ENCODE measurements around the gene STAT4.

The STAT4 gene

GRCh38 chr2:191167766-191168165 is 17.0 kb upstream of the STAT4 start:
- Mint-ChIP-seq H3K36me3 (ENCODE audit: low read depth) (no peaks in the 10 kb centered on the region), H3K4me1 (ENCODE audit: low read depth) (no peaks in the 10 kb centered on the region), H3K9me3 (no peaks in the 10 kb centered on the region), H3K27me3 (no peaks in the 10 kb centered on the region), H3K4me3 (no peak overlapping the region), H3K27ac (no peak overlapping the region)
- intact Hi-C loops (cut with micrococcal nuclease), result no loop called here

GRCh38 chr2:191166756-191167445 is 16.1 kb upstream of the STAT4 start:
- H3K4me1 Mint-ChIP-seq (ENCODE audit: low read depth), result no peaks in the 10 kb centered on the region
- H3K27me3 Mint-ChIP-seq, result no peaks in the 10 kb centered on the region
- H3K27ac Mint-ChIP-seq, result no peak overlapping the region
- H3K4me3 Mint-ChIP-seq, result no peak overlapping the region
- no peaks in the 10 kb centered on the region for H3K9me3 Mint-ChIP-seq
- no peaks in the 10 kb centered on the region for H3K36me3 Mint-ChIP-seq (ENCODE audit: low read depth)
- intact Hi-C loops (cut with micrococcal nuclease), result no loop called here

GRCh38 chr2:191166111-191166755 is 15.4 kb upstream of the STAT4 start:
- Mint-ChIP-seq H3K4me1 (ENCODE audit: low read depth) (no peaks in the 10 kb centered on the region), H3K4me3 (no peak overlapping the region), H3K27me3 (no peaks in the 10 kb centered on the region), H3K9me3 (no peaks in the 10 kb centered on the region), H3K27ac (no peak overlapping the region), H3K36me3 (ENCODE audit: low read depth) (no peaks in the 10 kb centered on the region)
- intact Hi-C loops (cut with micrococcal nuclease), result no loop called here

GRCh38 chr2:191165176-191165643 is 14.4 kb upstream of the STAT4 start:
- Mint-ChIP-seq H3K4me3 (no peak overlapping the region), H3K36me3 (ENCODE audit: low read depth) (no peaks in the 10 kb centered on the region), H3K9me3 (no peaks in the 10 kb centered on the region), H3K27ac (no peak overlapping the region), H3K4me1 (ENCODE audit: low read depth) (no peaks in the 10 kb centered on the region), H3K27me3 (no peaks in the 10 kb centered on the region)
- intact Hi-C loops (cut with micrococcal nuclease), result loop anchor here (1.0 to 2.0 kb wide), 2 partner anchors 336 to 356 kb away; no protein-coding TSS in a partner anchor

- Mint-ChIP-seq H3K4me1 (ENCODE audit: low read depth) (peaks cover 6% of the 10 kb centered on the region), H3K27ac (no peak overlapping the region), H3K36me3 (ENCODE audit: low read depth) (no peaks in the 10 kb centered on the region), H3K27me3 (no peaks in the 10 kb centered on the region), H3K4me3 (no peak overlapping the region), H3K9me3 (no peaks in the 10 kb centered on the region)
- intact Hi-C loops (cut with micrococcal nuclease), result no loop called here
Observed at GRCh38 chr2:191158747-191159146, 8.0 kb upstream of the STAT4 start.

- intact Hi-C loops (cut with micrococcal nuclease), result no loop called here
- Mint-ChIP-seq H3K4me1 (ENCODE audit: low read depth) (peaks cover 6% of the 10 kb centered on the region), H3K27me3 (no peaks in the 10 kb centered on the region), H3K4me3 (no peak overlapping the region), H3K9me3 (no peaks in the 10 kb centered on the region), H3K36me3 (ENCODE audit: low read depth) (no peaks in the 10 kb centered on the region), H3K27ac (no peak overlapping the region)
Observed at GRCh38 chr2:191158193-191158592, 7.4 kb upstream of the STAT4 start.

GRCh38 chr2:191155608-191156071 is 4.8 kb upstream of the STAT4 start:
- intact Hi-C loops (cut with micrococcal nuclease), result loop anchor here (2.0 kb wide), 1 partner anchor 375 kb away; no protein-coding TSS in a partner anchor
- H3K4me3 Mint-ChIP-seq, result no peak overlapping the region
- H3K4me1 Mint-ChIP-seq (ENCODE audit: low read depth), result peaks cover 23% of the 10 kb centered on the region
- no peaks in the 10 kb centered on the region for H3K27me3 Mint-ChIP-seq
- no peak overlapping the region for H3K27ac Mint-ChIP-seq
- H3K9me3 Mint-ChIP-seq, result no peaks in the 10 kb centered on the region
- H3K36me3 Mint-ChIP-seq (ENCODE audit: low read depth), result no peaks in the 10 kb centered on the region

- H3K4me1 Mint-ChIP-seq (ENCODE audit: low read depth), result peaks cover 29% of the 10 kb centered on the region
- intact Hi-C loops (cut with micrococcal nuclease), result loop anchor here (2.0 kb wide), 2 partner anchors 101 to 373 kb away; no protein-coding TSS in a partner anchor
- H3K36me3 Mint-ChIP-seq (ENCODE audit: low read depth), result no peaks in the 10 kb centered on the region
- no peaks in the 10 kb centered on the region for H3K9me3 Mint-ChIP-seq
- H3K27me3 Mint-ChIP-seq, result peaks cover 6% of the 10 kb centered on the region
- H3K27ac Mint-ChIP-seq, result no peak overlapping the region
- H3K4me3 Mint-ChIP-seq, result no peak overlapping the region
Observed at GRCh38 chr2:191153716-191154115, 2.9 kb upstream of the STAT4 start.

GRCh38 chr2:191152482-191153240 is 1.9 kb upstream of the STAT4 start:
- Mint-ChIP-seq H3K4me1 (ENCODE audit: low read depth) (peaks cover 23% of the 10 kb centered on the region), H3K36me3 (ENCODE audit: low read depth) (no peaks in the 10 kb centered on the region), H3K4me3 (no peak overlapping the region), H3K9me3 (no peaks in the 10 kb centered on the region), H3K27me3 (peaks cover 6% of the 10 kb centered on the region), H3K27ac (no peak overlapping the region)
- intact Hi-C loops (cut with micrococcal nuclease), result loop anchor here (2.0 kb wide), 1 partner anchor 100 kb away; no protein-coding TSS in a partner anchor

GRCh38 chr2:191151331-191151730 is 537 bp upstream of the STAT4 start:
- H3K4me3 Mint-ChIP-seq, result peak overlapping the region; percentile 78
- peaks cover 23% of the 10 kb centered on the region for H3K4me1 Mint-ChIP-seq (ENCODE audit: low read depth)
- no peaks in the 10 kb centered on the region for H3K36me3 Mint-ChIP-seq (ENCODE audit: low read depth)
- H3K27ac Mint-ChIP-seq, result peak overlapping the region; percentile 70
- peaks cover 6% of the 10 kb centered on the region for H3K27me3 Mint-ChIP-seq
- intact Hi-C loops (cut with micrococcal nuclease), result no loop called here
- no peaks in the 10 kb centered on the region for H3K9me3 Mint-ChIP-seq

- intact Hi-C loops (cut with micrococcal nuclease), result no loop called here
- Mint-ChIP-seq H3K4me3 (peak overlapping the region; percentile 78), H3K27me3 (peaks cover 6% of the 10 kb centered on the region), H3K27ac (peak overlapping the region; percentile 70), H3K4me1 (ENCODE audit: low read depth) (peaks cover 23% of the 10 kb centered on the region), H3K9me3 (no peaks in the 10 kb centered on the region), H3K36me3 (ENCODE audit: low read depth) (no peaks in the 10 kb centered on the region)
Observed at GRCh38 chr2:191150230-191150599, 579 bp downstream of the STAT4 start.

- peaks cover 23% of the 10 kb centered on the region for H3K4me1 Mint-ChIP-seq (ENCODE audit: low read depth)
- H3K27me3 Mint-ChIP-seq, result peaks cover 6% of the 10 kb centered on the region
- no peaks in the 10 kb centered on the region for H3K9me3 Mint-ChIP-seq
- intact Hi-C loops (cut with micrococcal nuclease), result no loop called here
- H3K4me3 Mint-ChIP-seq, result no peak overlapping the region
- H3K27ac Mint-ChIP-seq, result no peak overlapping the region
- H3K36me3 Mint-ChIP-seq (ENCODE audit: low read depth), result no peaks in the 10 kb centered on the region
Observed at GRCh38 chr2:191149391-191149790, 1.4 kb downstream of the STAT4 start.

GRCh38 chr2:191148791-191149190 is 2.0 kb downstream of the STAT4 start:
- H3K27me3 Mint-ChIP-seq, result peaks cover 6% of the 10 kb centered on the region
- H3K9me3 Mint-ChIP-seq, result no peaks in the 10 kb centered on the region
- no peaks in the 10 kb centered on the region for H3K36me3 Mint-ChIP-seq (ENCODE audit: low read depth)
- no peak overlapping the region for H3K27ac Mint-ChIP-seq
- intact Hi-C loops (cut with micrococcal nuclease), result no loop called here
- no peak overlapping the region for H3K4me3 Mint-ChIP-seq
- H3K4me1 Mint-ChIP-seq (ENCODE audit: low read depth), result peaks cover 23% of the 10 kb centered on the region

GRCh38 chr2:191148281-191148680 is 2.5 kb downstream of the STAT4 start:
- H3K9me3 Mint-ChIP-seq, result no peaks in the 10 kb centered on the region
- H3K4me3 Mint-ChIP-seq, result no peak overlapping the region
- intact Hi-C loops (cut with micrococcal nuclease), result no loop called here
- H3K27me3 Mint-ChIP-seq, result peaks cover 6% of the 10 kb centered on the region
- no peak overlapping the region for H3K27ac Mint-ChIP-seq
- H3K36me3 Mint-ChIP-seq (ENCODE audit: low read depth), result no peaks in the 10 kb centered on the region
- peaks cover 23% of the 10 kb centered on the region for H3K4me1 Mint-ChIP-seq (ENCODE audit: low read depth)

All from dendritic cell treated with granulocyte-macrophage colony-stimulating factor and Interleukin-4, amounts not matched to agents 40 ng/mL and 50 ng/mL, for 4 days (primary cell).